BLaER1 (cell line): ENCODE measurements around the gene RAB11B.
"Not testable (repeated sequence)": the region's sequence is repeated elsewhere in the genome, so short reads cannot be mapped to it uniquely, and the experiment has no call there.

Source experiments
- H3K27ac ChIP-seq: shearing (Covaris generic); formaldehyde crosslinking; 2 replicates; pipeline ENCODE4 v1.8.1; 2022
- H3K27me3 ChIP-seq: shearing (Covaris generic); formaldehyde crosslinking; 2 replicates; pipeline ENCODE4 v1.8.1; 2022
- H3K36me3 ChIP-seq: shearing (Covaris generic); formaldehyde crosslinking; 2 replicates; pipeline ENCODE4 v1.8.1; 2022
- H3K4me1 ChIP-seq: shearing (Covaris generic); formaldehyde crosslinking; 2 replicates; pipeline ENCODE4 v1.8.1; 2022
- H3K4me2 ChIP-seq: shearing (Covaris generic); formaldehyde crosslinking; 2 replicates; pipeline ENCODE4 v1.8.1; 2022
- H3K4me3 ChIP-seq: shearing (Covaris generic); formaldehyde crosslinking; 2 replicates; pipeline ENCODE4 v1.8.1; 2022
- H3K9ac ChIP-seq: shearing (Covaris generic); formaldehyde crosslinking; 2 replicates; pipeline ENCODE4 v1.8.1; 2022
- H3K9me3 ChIP-seq: shearing (Covaris generic); formaldehyde crosslinking; 2 replicates; pipeline ENCODE4 v1.8.1; 2022
- H4K20me1 ChIP-seq: shearing (Covaris generic); formaldehyde crosslinking; 2 replicates; pipeline ENCODE4 v1.8.1; 2022
- Cebpa-rat ChIP-seq: shearing (Covaris generic); IDR thresholded peaks from 2 replicates; pipeline ENCODE4 v1.8.1; 2022

RAB11B gene

GRCh38 chr19:8389891-8390616, at the start of gene RAB11B:
Gene RAB11B, plus strand, starts transcription at chr19:8390360. Its CDS starts 57 bp downstream, at chr19:8390417.
- Histone ChIP-seq H3K4me3 (peak within 1 kb of the TSS; percentile 96), H3K9ac (peak within 1 kb of the TSS; percentile 100), H3K27ac (peak within 1 kb of the TSS; percentile 100), H3K4me2 (peak within 1 kb of the TSS; percentile 76), H3K9me3 (peaks cover 16% of the 10 kb centered on the region), H3K4me1 (peaks cover 52% of the 10 kb centered on the region), H4K20me1 (peaks cover 43% of the 10 kb centered on the region), H3K27me3 (no peaks in the 10 kb centered on the region), H3K36me3 (peaks cover 21% of the 10 kb centered on the region)
- no peak for TF ChIP-seq Cebpa-rat

- not testable (repeated sequence) for H3K27me3 ChIP-seq, H3K36me3 ChIP-seq, H4K20me1 ChIP-seq, H3K9ac ChIP-seq, H3K4me2 ChIP-seq, H3K9me3 ChIP-seq, H3K27ac ChIP-seq, H3K4me3 ChIP-seq
- peaks cover 59% of the 10 kb centered on the region for H3K4me1 ChIP-seq
Measured at GRCh38 chr19:8341504-8341903, 48.7 kb upstream of the RAB11B start.

GRCh38 chr19:8342316-8342683, 47.9 kb upstream of the RAB11B start:
- TF ChIP-seq Cebpa-rat: no peak
- Histone ChIP-seq H3K27ac (no peak overlapping the region), H3K36me3 (no peaks in the 10 kb centered on the region), H3K9me3 (no peaks in the 10 kb centered on the region), H3K4me3 (peak overlapping the region; percentile 78), H3K27me3 (peaks cover 6% of the 10 kb centered on the region; the same call in 1 of the 2 replicates), H3K9ac (peak overlapping the region; percentile 75; the same call in 1 of the 2 replicates), H3K4me1 (peaks cover 55% of the 10 kb centered on the region), H3K4me2 (peak overlapping the region; percentile 97), H4K20me1 (no peaks in the 10 kb centered on the region)

GRCh38 chr19:8342684-8343482, 47.3 kb upstream of the RAB11B start, which contains the start of gene KANK3:
Gene KANK3, minus strand, starts transcription at chr19:8343262. Its CDS starts 5,434 bp downstream, at chr19:8337828.
- H3K36me3 ChIP-seq: no peaks in the 10 kb centered on the region
- H3K27me3 ChIP-seq: peaks cover 6% of the 10 kb centered on the region; the same call in 1 of the 2 replicates
- peak within 1 kb of the TSS; percentile 78 for H3K4me3 ChIP-seq
- H3K4me2 ChIP-seq: peak within 1 kb of the TSS; percentile 97
- H4K20me1 ChIP-seq: no peaks in the 10 kb centered on the region
- peaks cover 55% of the 10 kb centered on the region for H3K4me1 ChIP-seq
- no peak for TF ChIP-seq Cebpa-rat
- peak within 1 kb of the TSS; percentile 79 for H3K27ac ChIP-seq
- no peaks in the 10 kb centered on the region for H3K9me3 ChIP-seq
- H3K9ac ChIP-seq: peak within 1 kb of the TSS; percentile 75

GRCh38 chr19:8343483-8343844, 46.7 kb upstream of the RAB11B start:
- Histone ChIP-seq H3K36me3 (no peaks in the 10 kb centered on the region), H3K4me1 (peaks cover 59% of the 10 kb centered on the region), H3K9me3 (no peaks in the 10 kb centered on the region), H3K27ac (no peak overlapping the region), H4K20me1 (no peaks in the 10 kb centered on the region), H3K4me2 (peak overlapping the region; percentile 97), H3K9ac (no peak overlapping the region), H3K27me3 (peaks cover 6% of the 10 kb centered on the region; the same call in 1 of the 2 replicates), H3K4me3 (peak overlapping the region; percentile 78)
- TF ChIP-seq Cebpa-rat: no peak

- not testable (repeated sequence) for H3K4me3 ChIP-seq, H3K36me3 ChIP-seq, H3K27ac ChIP-seq, H3K27me3 ChIP-seq, H4K20me1 ChIP-seq, H3K9ac ChIP-seq, H3K9me3 ChIP-seq
- Histone ChIP-seq H3K4me1 (peaks cover 36% of the 10 kb centered on the region), H3K4me2 (peak overlapping the region; percentile 20; the same call in 1 of the 2 replicates)
Measured at GRCh38 chr19:8349629-8350372, 40.4 kb upstream of the RAB11B start.

- no peak overlapping the region for H3K4me2 ChIP-seq
- no peak overlapping the region for H3K4me3 ChIP-seq
- H4K20me1 ChIP-seq: no peaks in the 10 kb centered on the region
- no peak for TF ChIP-seq Cebpa-rat
- no peak overlapping the region for H3K27ac ChIP-seq
- H3K9me3 ChIP-seq: no peaks in the 10 kb centered on the region
- no peaks in the 10 kb centered on the region for H3K36me3 ChIP-seq
- H3K9ac ChIP-seq: no peak overlapping the region
- peaks cover 30% of the 10 kb centered on the region for H3K4me1 ChIP-seq
- H3K27me3 ChIP-seq: peaks cover 5% of the 10 kb centered on the region; the same call in 1 of the 2 replicates
Measured at GRCh38 chr19:8352134-8352827, 37.9 kb upstream of the RAB11B start.

- not testable (repeated sequence) for H3K27me3 ChIP-seq, H3K9ac ChIP-seq, H4K20me1 ChIP-seq, H3K36me3 ChIP-seq, H3K27ac ChIP-seq, H3K4me2 ChIP-seq, H3K4me3 ChIP-seq, H3K9me3 ChIP-seq
- peaks cover 24% of the 10 kb centered on the region for H3K4me1 ChIP-seq
Measured at GRCh38 chr19:8352845-8353244, 37.3 kb upstream of the RAB11B start.

- peaks cover 9% of the 10 kb centered on the region; the same call in 1 of the 2 replicates for H3K4me1 ChIP-seq
- no peak overlapping the region for H3K27ac ChIP-seq
- H3K4me3 ChIP-seq: no peak overlapping the region
- no peaks in the 10 kb centered on the region for H3K36me3 ChIP-seq
- peaks cover 5% of the 10 kb centered on the region; the same call in 1 of the 2 replicates for H3K27me3 ChIP-seq
- H4K20me1 ChIP-seq: no peaks in the 10 kb centered on the region
- no peak overlapping the region for H3K9ac ChIP-seq
- no peak overlapping the region for H3K4me2 ChIP-seq
- no peak for TF ChIP-seq Cebpa-rat
- no peaks in the 10 kb centered on the region for H3K9me3 ChIP-seq
Measured at GRCh38 chr19:8355631-8356402, 34.3 kb upstream of the RAB11B start.
